Endothelial cell of umbilical vein (primary cell): Measurements from ENCODE around the gene HECTD4. TPM values are rescaled to one million over a fixed set of nuclear protein-coding genes. Genes with fewer than 3 reads are reported as not detected.

Source experiments
- BruUV-seq: library from RNA; stranded (reverse); fragments of 400-500 nt; replicated peaks from 2 replicates; lab custom pipeline; 2021; lab: Mats Ljungman, UMichigan
- CTCF ChIA-PET: fragments of 300-600, 350-600 bp; sonication (Branson Sonifier 250); formaldehyde crosslinking; loops from one replicate; lab custom pipeline; 2021; ENCODE audit warnings: antibody characterized with exemption, inconsistent platforms; lab: Charles Lee
- POLR2A ChIA-PET: fragments of 300-600, 350-600 bp; sonication (Branson Sonifier 250); formaldehyde crosslinking; loops from one replicate; lab custom pipeline; 2021; ENCODE audit warnings: antibody characterized with exemption, inconsistent platforms; lab: Charles Lee
- DNase-seq: peaks from one replicate; pipeline ENCODE4 v3.0.0-alpha.2; 2011; ENCODE audit warnings: low read depth, low spot score
- FAIRE-seq: peaks from 2 replicates; lab custom pipeline; 2011; peaks lifted over from hg19 to GRCh38; lab: Jason Lieb, UNC
- H2AFZ ChIP-seq: 2 replicates; pipeline ENCODE4 v1.6.0; 2012; ENCODE audit warnings: low read depth, low read length, control low read depth, inconsistent platforms
- H3K27ac ChIP-seq: 2 replicates; pipeline ENCODE4 v1.5.1; 2011; ENCODE audit warnings: low read depth, mild to moderate bottlenecking, control low read depth, low read length, moderate library complexity; ENCODE audit not compliant: insufficient read depth
- H3K27me3 ChIP-seq, 2 experiments: 2 replicates each; pipeline versions ENCODE4 v1.6.0 to v1.6.1; 2011; ENCODE audit warnings: low read length in 2 of 2, mixed read lengths in 1 of 2; ENCODE audit not compliant: control insufficient read depth in 2 of 2, insufficient read depth in 2 of 2
- H3K36me3 ChIP-seq, 2 experiments: 2 replicates in 1 of 2; 3 replicates in 1 of 2; pipeline ENCODE4 v1.5.1; 2011; ENCODE audit warnings: low read length in 2 of 2, mild to moderate bottlenecking in 1 of 2, moderate library complexity in 1 of 2; ENCODE audit not compliant: control insufficient read depth in 2 of 2, insufficient read depth in 2 of 2; ENCODE audit errors: extremely low read depth in 1 of 2
- H3K4me1 ChIP-seq: 3 replicates; pipeline ENCODE4 v1.5.1; 2011; ENCODE audit warnings: mild to moderate bottlenecking, low read length; ENCODE audit not compliant: control insufficient read depth, insufficient read depth; ENCODE audit errors: extremely low read depth
- H3K4me2 ChIP-seq: 2 replicates; pipeline ENCODE4 v1.6.1; 2011; ENCODE audit warnings: low read length, control low read depth, mixed read lengths; ENCODE audit not compliant: insufficient read depth
- H3K4me3 ChIP-seq, 3 experiments: fragments of 200-600 bp in 1 of 3; sonication (generic), shearing (Covaris generic) in 1 of 3; replicated peaks in 1 of 3; 2 replicates each; pipeline ENCODE4 v1.5.1; 2011 to 2016; ENCODE audit warnings: control low read depth in 3 of 3, low read length in 3 of 3, mild to moderate bottlenecking in 2 of 3, inconsistent platforms in 1 of 3, low read depth in 1 of 3, moderate library complexity in 1 of 3; ENCODE audit not compliant: insufficient read depth in 1 of 3
- H3K79me2 ChIP-seq: 2 replicates; pipeline ENCODE4 v1.6.0; 2012; ENCODE audit warnings: low read length, inconsistent platforms; ENCODE audit not compliant: control insufficient read depth, insufficient read depth
- H3K9ac ChIP-seq: replicated peaks from 2 replicates; pipeline ENCODE3; 2011; ENCODE audit warnings: low read length, control low read depth; ENCODE audit not compliant: insufficient read depth; ENCODE audit errors: extremely low read depth
- H3K9me1 ChIP-seq: replicated peaks from 3 replicates; pipeline ENCODE4 v1.6.0; 2011; ENCODE audit warnings: mild to moderate bottlenecking, low read length; ENCODE audit not compliant: control insufficient read depth, insufficient read depth; ENCODE audit errors: extremely low read depth
- H3K9me3 ChIP-seq: replicated peaks from 2 replicates; pipeline ENCODE4 v1.5.1; 2012; ENCODE audit warnings: low read length, inconsistent platforms; ENCODE audit not compliant: control insufficient read depth, insufficient read depth
- H4K20me1 ChIP-seq: replicated peaks from 2 replicates; pipeline ENCODE3; 2011; ENCODE audit warnings: mild to moderate bottlenecking, low read length; ENCODE audit not compliant: control insufficient read depth, insufficient read depth; ENCODE audit errors: extremely low read depth
- FOS ChIP-seq: IDR thresholded peaks from 2 replicates; pipeline ENCODE4 v1.6.1; 2011; ENCODE audit warnings: mild to moderate bottlenecking, low read length, moderate library complexity, borderline replicate concordance; ENCODE audit not compliant: insufficient read depth
- MYC ChIP-seq: IDR thresholded peaks from one replicate; pipeline ENCODE4 v1.6.1; 2011; ENCODE audit warnings: mild to moderate bottlenecking, low read depth, low read length
- POLR2AphosphoS5 ChIP-seq: IDR thresholded peaks from 2 replicates; pipeline ENCODE4 v1.6.1; 2012; ENCODE audit warnings: low read depth, mild to moderate bottlenecking, control low read depth, low read length, moderate library complexity; ENCODE audit not compliant: insufficient read depth
- dilution Hi-C: fragments of 300-500 bp; cut with MboI; formaldehyde crosslinking; loops from one replicate; pipeline ENCODE4 v1.15.0; 2019; ENCODE audit warnings: low sequenced_read_pairs; ENCODE audit not compliant: extremely low pct_ligation_motif_present
- intact Hi-C: fragments of 100-400 bp; cut with micrococcal nuclease; formaldehyde crosslinking; loops from one replicate; pipeline ENCODE4 v1.10.0; 2022
- polyA plus RNA-seq, 4 experiments: library from polyadenylated mRNA; depleted of rRNA in 3 of 4; stranded (reverse) in 3 of 4; unstranded in 1 of 4; fragments of >200 nt; gene quantifications; 2 replicates each; pipeline versions ENCODE4 v1.2.1 to v1.2.3, GENCODE V29; 2011 to 2012; ENCODE audit warnings: missing spikeins in 1 of 4
- total RNA-seq: library from RNA; stranded (reverse); gene quantifications from 2 replicates; pipeline ENCODE4 v1.2.3, GENCODE V29; 2021
- TF ChIP-seq, protein P1 (sequence below), 2 donors: IDR thresholded peaks; 1 replicate in 1 of 2; 2 replicates in 1 of 2; pipeline ENCODE4 v1.5.1; 2011; ENCODE audit warnings: low read length in 2 of 2, mild to moderate bottlenecking in 2 of 2, moderate library complexity in 2 of 2, control low read depth in 1 of 2, inconsistent platforms in 1 of 2, low read depth in 1 of 2; ENCODE audit not compliant: insufficient read depth in 1 of 2; ENCODE audit errors: extremely low read depth in 1 of 2

HECTD4 gene
- total and polyA plus RNA-seq, 2 donors (not counting 3 experiments of a cell fraction or from before 2014, with no cell fraction given) = 9.7 to 47.7 TPM

DNA sequence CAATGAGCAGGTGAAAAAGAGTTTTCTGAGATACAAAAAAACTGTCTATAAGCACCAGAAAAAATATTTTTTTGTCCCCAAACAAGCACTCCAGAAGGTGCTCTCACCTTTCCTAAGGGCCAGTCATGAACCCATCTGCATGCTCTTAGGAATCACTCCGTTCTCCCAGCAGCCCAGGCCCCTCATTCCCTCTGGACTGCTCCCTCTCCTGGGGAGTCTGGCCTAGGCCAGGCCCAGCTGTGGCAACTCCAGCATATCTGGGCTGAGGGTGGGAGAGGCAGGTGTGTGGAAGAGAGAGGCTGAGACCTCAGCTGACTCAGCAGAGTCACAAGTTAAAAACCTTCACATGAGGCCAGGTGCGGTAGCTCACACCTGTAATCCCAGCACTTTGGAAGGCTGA is 202.3 kb downstream of the HECTD4 start:
- Histone ChIP-seq H2AFZ (no peak overlapping the region), H3K79me2 (no peaks in the 10 kb centered on the region), H3K27ac (no peak overlapping the region), H3K4me1 (no peaks in the 10 kb centered on the region), H3K9ac (no peak overlapping the region), H3K9me1 (no peaks in the 10 kb centered on the region), H3K9me3 (no peaks in the 10 kb centered on the region), H3K36me3 (peaks cover 10 to 23% of the 10 kb centered on the region in 2 experiments), H3K4me3 (no peak overlapping the region), H4K20me1 (no peaks in the 10 kb centered on the region), H3K27me3 (no peaks in the 10 kb centered on the region), H3K4me2 (no peak overlapping the region)
- TF ChIP-seq POLR2AphosphoS5 = no peak
- ChIA-PET POLR2A (no interaction called here), CTCF (interaction anchor here (3.2 kb wide), 1 partner anchor 18 kb away, joined by 8 read pairs; no protein-coding TSS in a partner anchor)
- intact Hi-C loops (loop anchor here (10.0 kb wide), 1 partner anchor 235 kb away; no protein-coding TSS in a partner anchor), dilution Hi-C loops (no loop called here)
- BruUV-seq = no TSS peak
- FAIRE-seq = no peak
- no peak for DNase-seq

DNA sequence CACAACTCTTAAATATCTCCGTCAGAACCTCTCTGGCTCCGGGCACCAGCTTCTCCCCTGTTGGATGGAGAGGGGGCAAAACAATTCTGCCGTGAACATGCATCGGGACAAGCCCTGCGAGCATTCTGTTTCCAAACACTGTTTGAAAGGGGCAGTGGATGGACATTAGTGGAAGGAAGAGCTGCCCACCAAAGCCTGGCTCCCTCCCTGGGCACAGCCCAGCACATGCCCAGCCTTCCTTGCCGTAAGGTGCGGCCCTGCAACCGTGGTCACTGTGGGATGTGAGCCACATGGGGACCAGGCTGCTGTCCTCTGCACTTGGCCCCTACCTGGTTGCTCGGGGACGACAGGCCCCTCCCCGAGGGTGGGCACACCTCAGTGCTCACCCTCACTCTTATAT is 202.9 kb downstream of the HECTD4 start:
- POLR2A ChIA-PET = no interaction called here
- Histone ChIP-seq H3K27ac (no peak overlapping the region), H3K9me1 (no peaks in the 10 kb centered on the region), H3K9ac (no peak overlapping the region), H3K79me2 (no peaks in the 10 kb centered on the region), H3K9me3 (no peaks in the 10 kb centered on the region), H2AFZ (no peak overlapping the region), H3K27me3 (no peaks in the 10 kb centered on the region), H3K36me3 (peaks cover 7 to 17% of the 10 kb centered on the region in 2 experiments), H3K4me3 (no peak overlapping the region), H3K4me1 (no peaks in the 10 kb centered on the region), H4K20me1 (no peaks in the 10 kb centered on the region), H3K4me2 (no peak overlapping the region)
- DNase-seq (no peak), FAIRE-seq (no peak)
- intact Hi-C loops (loop anchor here (10.0 kb wide), 1 partner anchor 235 kb away; no protein-coding TSS in a partner anchor), dilution Hi-C loops (no loop called here)
- no TSS peak for BruUV-seq
- TF ChIP-seq MYC = no peak
- TF ChIP-seq FOS = no peak
- TF ChIP-seq, protein P1, sequence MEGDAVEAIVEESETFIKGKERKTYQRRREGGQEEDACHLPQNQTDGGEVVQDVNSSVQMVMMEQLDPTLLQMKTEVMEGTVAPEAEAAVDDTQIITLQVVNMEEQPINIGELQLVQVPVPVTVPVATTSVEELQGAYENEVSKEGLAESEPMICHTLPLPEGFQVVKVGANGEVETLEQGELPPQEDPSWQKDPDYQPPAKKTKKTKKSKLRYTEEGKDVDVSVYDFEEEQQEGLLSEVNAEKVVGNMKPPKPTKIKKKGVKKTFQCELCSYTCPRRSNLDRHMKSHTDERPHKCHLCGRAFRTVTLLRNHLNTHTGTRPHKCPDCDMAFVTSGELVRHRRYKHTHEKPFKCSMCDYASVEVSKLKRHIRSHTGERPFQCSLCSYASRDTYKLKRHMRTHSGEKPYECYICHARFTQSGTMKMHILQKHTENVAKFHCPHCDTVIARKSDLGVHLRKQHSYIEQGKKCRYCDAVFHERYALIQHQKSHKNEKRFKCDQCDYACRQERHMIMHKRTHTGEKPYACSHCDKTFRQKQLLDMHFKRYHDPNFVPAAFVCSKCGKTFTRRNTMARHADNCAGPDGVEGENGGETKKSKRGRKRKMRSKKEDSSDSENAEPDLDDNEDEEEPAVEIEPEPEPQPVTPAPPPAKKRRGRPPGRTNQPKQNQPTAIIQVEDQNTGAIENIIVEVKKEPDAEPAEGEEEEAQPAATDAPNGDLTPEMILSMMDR (IDR thresholded peaks at IDR 0.05; ENCODE audit: extremely low read depth in 1 of 2, insufficient read depth in 1 of 2, low read depth in 1 of 2, low read length in 2 of 2) = no peak
- no peak for TF ChIP-seq POLR2AphosphoS5
- CTCF ChIA-PET = interaction anchor here (3.2 kb wide), 1 partner anchor 19 kb away, joined by 8 read pairs; no protein-coding TSS in a partner anchor
